Measurements from ENCODE around the gene BHLHA9.

- TF ChIP-seq, protein P1, sequence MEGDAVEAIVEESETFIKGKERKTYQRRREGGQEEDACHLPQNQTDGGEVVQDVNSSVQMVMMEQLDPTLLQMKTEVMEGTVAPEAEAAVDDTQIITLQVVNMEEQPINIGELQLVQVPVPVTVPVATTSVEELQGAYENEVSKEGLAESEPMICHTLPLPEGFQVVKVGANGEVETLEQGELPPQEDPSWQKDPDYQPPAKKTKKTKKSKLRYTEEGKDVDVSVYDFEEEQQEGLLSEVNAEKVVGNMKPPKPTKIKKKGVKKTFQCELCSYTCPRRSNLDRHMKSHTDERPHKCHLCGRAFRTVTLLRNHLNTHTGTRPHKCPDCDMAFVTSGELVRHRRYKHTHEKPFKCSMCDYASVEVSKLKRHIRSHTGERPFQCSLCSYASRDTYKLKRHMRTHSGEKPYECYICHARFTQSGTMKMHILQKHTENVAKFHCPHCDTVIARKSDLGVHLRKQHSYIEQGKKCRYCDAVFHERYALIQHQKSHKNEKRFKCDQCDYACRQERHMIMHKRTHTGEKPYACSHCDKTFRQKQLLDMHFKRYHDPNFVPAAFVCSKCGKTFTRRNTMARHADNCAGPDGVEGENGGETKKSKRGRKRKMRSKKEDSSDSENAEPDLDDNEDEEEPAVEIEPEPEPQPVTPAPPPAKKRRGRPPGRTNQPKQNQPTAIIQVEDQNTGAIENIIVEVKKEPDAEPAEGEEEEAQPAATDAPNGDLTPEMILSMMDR (IDR thresholded peaks at IDR 0.05; ENCODE audit: extremely low read depth in 1 of 2, insufficient read depth in 1 of 2, low read depth in 1 of 2, low read length in 2 of 2), result no peak
- TF ChIP-seq MYC (IDR thresholded peaks at IDR 0.05; ENCODE audit: low read depth, low read length) (no peak), POLR2A (IDR thresholded peaks at IDR 0.05; ENCODE audit: low read depth, low read length) (no peak)
Measured at GRCh38 chr17:1224330-1224729, 45.9 kb upstream of the BHLHA9 start.

All from endothelial cell of umbilical vein (primary cell).